HepG2 (cell line): ENCODE measurements around the gene FAM229A. TPM values are rescaled to one million over a fixed set of nuclear protein-coding genes. Genes with fewer than 3 reads are reported as not detected.

Experiments
- DNMT3B ChIP-seq: conservative IDR thresholded peaks from 2 replicates; pipeline ENCODE4 v1.6.1; 2016; ENCODE audit warnings: missing biosample characterization, control low read depth
- HCFC1 ChIP-seq: fragments of 150-350 bp; IDR thresholded peaks from 2 replicates; pipeline ENCODE4 v1.6.1; 2014; ENCODE audit warnings: low read depth, low read length
- HOXD1 ChIP-seq: sonication (generic); formaldehyde crosslinking; IDR thresholded peaks from 2 replicates; pipeline ENCODE4 v1.5.0; 2020; ENCODE audit warnings: missing genetic modification reagents
- MTF2 ChIP-seq: sonication (generic); formaldehyde crosslinking; IDR thresholded peaks from 2 replicates; pipeline ENCODE4 v1.5.0; 2020; ENCODE audit warnings: missing genetic modification reagents, borderline replicate concordance
- PHB2 ChIP-seq: fragments of 450-650 bp; IDR thresholded peaks from 2 replicates; pipeline ENCODE4 v1.6.1; 2018; ENCODE audit not compliant: partially characterized antibody
- REXO4 ChIP-seq: sonication (generic); formaldehyde crosslinking; IDR thresholded peaks from 2 replicates; pipeline ENCODE4 v1.8.0; 2022; ENCODE audit warnings: missing genetic modification reagents, mild to moderate bottlenecking, borderline replicate concordance
- RFXAP ChIP-seq: sonication (generic); formaldehyde crosslinking; IDR thresholded peaks from 2 replicates; pipeline ENCODE4 v1.4.0; 2020; ENCODE audit warnings: missing genetic modification reagents, borderline replicate concordance
- SPEN ChIP-seq: sonication (generic); formaldehyde crosslinking; IDR thresholded peaks from 2 replicates; pipeline ENCODE4 v1.5.1; 2020; ENCODE audit warnings: low read depth, mild to moderate bottlenecking, missing genetic modification reagents
- TMF1 ChIP-seq: sonication (generic); formaldehyde crosslinking; IDR thresholded peaks from 2 replicates; pipeline ENCODE4 v1.8.1; 2022; ENCODE audit warnings: low read depth, missing genetic modification reagents
- ZNF790 ChIP-seq: sonication (generic); formaldehyde crosslinking; IDR thresholded peaks from 2 replicates; pipeline ENCODE4 v1.8.0; 2022; ENCODE audit warnings: missing genetic modification reagents, mild to moderate bottlenecking, borderline replicate concordance
- polyA plus RNA-seq, 8 experiments: library from polyadenylated mRNA; depleted of rRNA in 3 of 8; stranded (reverse) in 7 of 8; unstranded in 1 of 8; fragments of >200 nt; fragmentation: Illumina TruSeq in 4 of 8; extraction: Trizol in 4 of 8; gene quantifications; 2 replicates each; pipeline versions ENCODE4 v1.2.1 to v1.2.3, GENCODE V29; 2011 to 2016; ENCODE audit warnings: low read depth in 4 of 8, missing spikeins in 1 of 8, mixed read lengths in 1 of 8; ENCODE audit not compliant: insufficient read depth in 1 of 8
- total RNA-seq, 5 experiments: library from RNA; depleted of rRNA; stranded (reverse); fragments of >200 nt; fragmentation: Illumina TruSeq; extraction: Trizol; gene quantifications; 2 replicates each; pipeline ENCODE4 v1.2.3, GENCODE V29; 2016; ENCODE audit warnings: low read depth in 1 of 5
- TF ChIP-seq, protein P1 (sequence below): IDR thresholded peaks from 2 replicates; pipeline ENCODE4 v1.4.0; 2020; ENCODE audit warnings: mild to moderate bottlenecking, missing genetic modification reagents
- TF ChIP-seq, protein P2 (sequence below): sonication (generic); formaldehyde crosslinking; IDR thresholded peaks from 2 replicates; pipeline ENCODE4 v1.4.0; 2020; ENCODE audit warnings: mild to moderate bottlenecking, missing genetic modification reagents
- TF ChIP-seq, protein P3 (sequence below): sonication (generic); formaldehyde crosslinking; IDR thresholded peaks from 2 replicates; pipeline ENCODE4 v1.5.1; 2020; ENCODE audit warnings: missing genetic modification reagents, mild to moderate bottlenecking, borderline replicate concordance
- TF ChIP-seq, protein P4 (sequence below): sonication (generic); formaldehyde crosslinking; IDR thresholded peaks from 2 replicates; pipeline ENCODE4; 2020; ENCODE audit warnings: missing genetic modification reagents, mild to moderate bottlenecking, borderline replicate concordance
- TF ChIP-seq, protein P5 (sequence below): sonication (generic); formaldehyde crosslinking; IDR thresholded peaks from 2 replicates; pipeline ENCODE4 v1.4.0; 2020; ENCODE audit warnings: low read depth, missing genetic modification reagents

Gene FAM229A
- total and polyA plus RNA-seq, 2 of the 13 experiments (the other 11 are each of a cell fraction or from before 2014, with no cell fraction given) = 3.2 to 17.6 TPM

DNA sequence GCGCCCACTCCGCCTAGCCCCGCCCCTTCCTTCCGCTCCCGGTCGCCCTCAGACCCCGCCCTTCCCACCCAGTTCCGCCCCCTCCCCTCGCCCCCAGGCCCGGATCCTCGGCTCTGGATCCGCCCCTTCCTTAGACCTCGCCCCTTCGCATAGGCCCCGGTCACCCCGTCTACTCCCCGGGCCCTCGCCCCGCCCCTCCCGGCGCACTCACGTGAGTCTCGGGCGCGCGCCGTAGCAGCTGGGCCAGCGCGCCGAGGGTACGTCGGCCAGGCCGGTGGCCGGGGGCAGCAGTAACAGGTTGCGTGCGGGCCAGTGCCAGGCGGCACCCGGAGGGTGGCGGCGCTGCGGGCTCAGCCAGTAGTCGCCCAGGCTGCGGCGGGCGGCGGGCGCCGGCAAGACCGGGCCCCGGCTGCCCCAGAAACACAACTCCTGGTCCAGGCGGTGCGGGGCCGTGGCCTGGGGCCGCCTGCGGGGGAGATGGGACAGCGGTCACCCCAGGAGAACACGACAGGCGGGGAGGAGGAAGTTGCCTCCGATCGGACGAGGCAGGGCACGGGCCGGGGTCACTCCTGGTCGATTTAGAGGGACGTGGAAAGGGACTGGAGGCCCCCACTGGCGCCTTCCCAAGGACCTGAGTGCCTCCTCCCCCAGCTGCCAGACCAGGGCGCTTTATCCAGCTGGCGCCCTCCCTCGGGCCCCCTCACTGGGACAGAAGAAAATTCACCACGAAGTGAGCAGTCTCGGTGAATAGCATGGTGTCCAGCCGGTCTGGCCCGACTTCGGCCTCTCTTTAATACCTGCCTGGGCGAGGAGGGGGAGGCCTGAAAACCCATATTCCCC, 10.7 kb downstream of the FAM229A start (continued):
- TF ChIP-seq, protein P1, sequence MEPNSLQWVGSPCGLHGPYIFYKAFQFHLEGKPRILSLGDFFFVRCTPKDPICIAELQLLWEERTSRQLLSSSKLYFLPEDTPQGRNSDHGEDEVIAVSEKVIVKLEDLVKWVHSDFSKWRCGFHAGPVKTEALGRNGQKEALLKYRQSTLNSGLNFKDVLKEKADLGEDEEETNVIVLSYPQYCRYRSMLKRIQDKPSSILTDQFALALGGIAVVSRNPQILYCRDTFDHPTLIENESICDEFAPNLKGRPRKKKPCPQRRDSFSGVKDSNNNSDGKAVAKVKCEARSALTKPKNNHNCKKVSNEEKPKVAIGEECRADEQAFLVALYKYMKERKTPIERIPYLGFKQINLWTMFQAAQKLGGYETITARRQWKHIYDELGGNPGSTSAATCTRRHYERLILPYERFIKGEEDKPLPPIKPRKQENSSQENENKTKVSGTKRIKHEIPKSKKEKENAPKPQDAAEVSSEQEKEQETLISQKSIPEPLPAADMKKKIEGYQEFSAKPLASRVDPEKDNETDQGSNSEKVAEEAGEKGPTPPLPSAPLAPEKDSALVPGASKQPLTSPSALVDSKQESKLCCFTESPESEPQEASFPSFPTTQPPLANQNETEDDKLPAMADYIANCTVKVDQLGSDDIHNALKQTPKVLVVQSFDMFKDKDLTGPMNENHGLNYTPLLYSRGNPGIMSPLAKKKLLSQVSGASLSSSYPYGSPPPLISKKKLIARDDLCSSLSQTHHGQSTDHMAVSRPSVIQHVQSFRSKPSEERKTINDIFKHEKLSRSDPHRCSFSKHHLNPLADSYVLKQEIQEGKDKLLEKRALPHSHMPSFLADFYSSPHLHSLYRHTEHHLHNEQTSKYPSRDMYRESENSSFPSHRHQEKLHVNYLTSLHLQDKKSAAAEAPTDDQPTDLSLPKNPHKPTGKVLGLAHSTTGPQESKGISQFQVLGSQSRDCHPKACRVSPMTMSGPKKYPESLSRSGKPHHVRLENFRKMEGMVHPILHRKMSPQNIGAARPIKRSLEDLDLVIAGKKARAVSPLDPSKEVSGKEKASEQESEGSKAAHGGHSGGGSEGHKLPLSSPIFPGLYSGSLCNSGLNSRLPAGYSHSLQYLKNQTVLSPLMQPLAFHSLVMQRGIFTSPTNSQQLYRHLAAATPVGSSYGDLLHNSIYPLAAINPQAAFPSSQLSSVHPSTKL (CRISPR knock-in tag) = peak; percentile 56; the same call in 1 of the 2 replicates
- TF ChIP-seq REXO4 (CRISPR knock-in tag) (0 out of 2 replicates have a peak, but pooled peaks have one; percentile 44), ZNF790 (peak; percentile 85; the same call in 1 of the 2 replicates), MTF2 (CRISPR knock-in tag) (0 out of 2 replicates have a peak, but pooled peaks have one; percentile 55), HOXD1 (CRISPR knock-in tag) (no peak), SPEN (peak; percentile 89), RFXAP (CRISPR knock-in tag) (no peak), HCFC1 (no peak), TMF1 (0 out of 2 replicates have a peak, but pooled peaks have one; percentile 63), DNMT3B (no peak), PHB2 (no peak)
- TF ChIP-seq, protein P2, sequence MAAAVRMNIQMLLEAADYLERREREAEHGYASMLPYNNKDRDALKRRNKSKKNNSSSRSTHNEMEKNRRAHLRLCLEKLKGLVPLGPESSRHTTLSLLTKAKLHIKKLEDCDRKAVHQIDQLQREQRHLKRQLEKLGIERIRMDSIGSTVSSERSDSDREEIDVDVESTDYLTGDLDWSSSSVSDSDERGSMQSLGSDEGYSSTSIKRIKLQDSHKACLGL = no peak; the same call in 1 of the 2 replicates
- TF ChIP-seq, protein P3, sequence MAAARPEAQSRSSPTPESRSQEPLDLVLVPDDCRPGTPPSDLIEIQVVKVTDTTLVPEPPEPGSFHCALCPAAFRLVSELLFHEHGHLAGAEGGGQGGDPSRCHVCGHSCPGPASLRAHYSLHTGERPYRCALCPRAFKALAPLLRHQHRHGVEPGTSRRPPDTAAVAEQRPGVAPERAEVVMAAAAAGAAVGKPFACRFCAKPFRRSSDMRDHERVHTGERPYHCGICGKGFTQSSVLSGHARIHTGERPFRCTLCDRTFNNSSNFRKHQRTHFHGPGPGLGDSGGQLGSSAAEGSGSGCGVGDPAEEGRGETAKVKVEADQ = no peak; the same call in 1 of the 2 replicates
- TF ChIP-seq, protein P4, sequence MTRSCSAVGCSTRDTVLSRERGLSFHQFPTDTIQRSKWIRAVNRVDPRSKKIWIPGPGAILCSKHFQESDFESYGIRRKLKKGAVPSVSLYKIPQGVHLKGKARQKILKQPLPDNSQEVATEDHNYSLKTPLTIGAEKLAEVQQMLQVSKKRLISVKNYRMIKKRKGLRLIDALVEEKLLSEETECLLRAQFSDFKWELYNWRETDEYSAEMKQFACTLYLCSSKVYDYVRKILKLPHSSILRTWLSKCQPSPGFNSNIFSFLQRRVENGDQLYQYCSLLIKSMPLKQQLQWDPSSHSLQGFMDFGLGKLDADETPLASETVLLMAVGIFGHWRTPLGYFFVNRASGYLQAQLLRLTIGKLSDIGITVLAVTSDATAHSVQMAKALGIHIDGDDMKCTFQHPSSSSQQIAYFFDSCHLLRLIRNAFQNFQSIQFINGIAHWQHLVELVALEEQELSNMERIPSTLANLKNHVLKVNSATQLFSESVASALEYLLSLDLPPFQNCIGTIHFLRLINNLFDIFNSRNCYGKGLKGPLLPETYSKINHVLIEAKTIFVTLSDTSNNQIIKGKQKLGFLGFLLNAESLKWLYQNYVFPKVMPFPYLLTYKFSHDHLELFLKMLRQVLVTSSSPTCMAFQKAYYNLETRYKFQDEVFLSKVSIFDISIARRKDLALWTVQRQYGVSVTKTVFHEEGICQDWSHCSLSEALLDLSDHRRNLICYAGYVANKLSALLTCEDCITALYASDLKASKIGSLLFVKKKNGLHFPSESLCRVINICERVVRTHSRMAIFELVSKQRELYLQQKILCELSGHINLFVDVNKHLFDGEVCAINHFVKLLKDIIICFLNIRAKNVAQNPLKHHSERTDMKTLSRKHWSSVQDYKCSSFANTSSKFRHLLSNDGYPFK (CRISPR knock-in tag) = 0 out of 2 replicates have a peak, but pooled peaks have one; percentile 44
- TF ChIP-seq, protein P5, sequence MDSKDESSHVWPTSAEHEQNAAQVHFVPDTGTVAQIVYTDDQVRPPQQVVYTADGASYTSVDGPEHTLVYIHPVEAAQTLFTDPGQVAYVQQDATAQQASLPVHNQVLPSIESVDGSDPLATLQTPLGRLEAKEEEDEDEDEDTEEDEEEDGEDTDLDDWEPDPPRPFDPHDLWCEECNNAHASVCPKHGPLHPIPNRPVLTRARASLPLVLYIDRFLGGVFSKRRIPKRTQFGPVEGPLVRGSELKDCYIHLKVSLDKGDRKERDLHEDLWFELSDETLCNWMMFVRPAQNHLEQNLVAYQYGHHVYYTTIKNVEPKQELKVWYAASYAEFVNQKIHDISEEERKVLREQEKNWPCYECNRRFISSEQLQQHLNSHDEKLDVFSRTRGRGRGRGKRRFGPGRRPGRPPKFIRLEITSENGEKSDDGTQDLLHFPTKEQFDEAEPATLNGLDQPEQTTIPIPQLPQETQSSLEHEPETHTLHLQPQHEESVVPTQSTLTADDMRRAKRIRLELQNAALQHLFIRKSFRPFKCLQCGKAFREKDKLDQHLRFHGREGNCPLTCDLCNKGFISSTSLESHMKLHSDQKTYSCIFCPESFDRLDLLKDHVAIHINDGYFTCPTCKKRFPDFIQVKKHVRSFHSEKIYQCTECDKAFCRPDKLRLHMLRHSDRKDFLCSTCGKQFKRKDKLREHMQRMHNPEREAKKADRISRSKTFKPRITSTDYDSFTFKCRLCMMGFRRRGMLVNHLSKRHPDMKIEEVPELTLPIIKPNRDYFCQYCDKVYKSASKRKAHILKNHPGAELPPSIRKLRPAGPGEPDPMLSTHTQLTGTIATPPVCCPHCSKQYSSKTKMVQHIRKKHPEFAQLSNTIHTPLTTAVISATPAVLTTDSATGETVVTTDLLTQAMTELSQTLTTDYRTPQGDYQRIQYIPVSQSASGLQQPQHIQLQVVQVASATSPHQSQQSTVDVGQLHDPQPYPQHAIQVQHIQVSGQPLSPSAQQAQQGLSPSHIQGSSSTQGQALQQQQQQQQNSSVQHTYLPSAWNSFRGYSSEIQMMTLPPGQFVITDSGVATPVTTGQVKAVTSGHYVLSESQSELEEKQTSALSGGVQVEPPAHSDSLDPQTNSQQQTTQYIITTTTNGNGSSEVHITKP (CRISPR knock-in tag) = no peak
